SH-SY5Y (cell line): ENCODE results near the gene TNIP1.

Source experiments
- GATA2 ChIP-seq: IDR thresholded peaks from 2 replicates; pipeline ENCODE4 v1.6.1; 2011; ENCODE audit warnings: mild to moderate bottlenecking, low read depth, low read length
- GATA3 ChIP-seq: IDR thresholded peaks from 2 replicates; pipeline ENCODE4 v1.6.1; 2011; ENCODE audit warnings: low read depth, mild to moderate bottlenecking, low read length, moderate library complexity

DNA sequence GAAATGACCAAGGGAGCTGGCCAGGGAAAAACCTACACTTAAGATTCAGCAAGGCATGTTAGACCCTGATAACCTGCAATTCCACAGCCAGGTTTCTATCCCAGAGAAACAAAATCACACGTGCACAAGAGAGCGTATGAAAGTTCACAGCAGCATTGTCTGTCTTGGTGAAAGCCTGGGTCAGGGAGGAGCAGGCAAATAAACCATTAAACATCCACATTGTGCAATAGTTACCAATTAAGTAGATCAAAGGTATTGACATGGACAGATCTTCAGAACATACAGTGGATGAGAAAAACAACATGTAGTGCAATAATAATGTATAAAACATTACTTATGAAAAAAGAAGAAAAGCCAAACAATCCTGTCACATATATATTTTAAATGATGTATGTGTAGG lies 76.3 kb downstream of the TNIP1 start:
- no peak for TF ChIP-seq GATA3
- TF ChIP-seq GATA2, result no peak
